Spleen (tissue), 7 donors: Measurements from ENCODE around the gene CEP135.

Source experiments
- POLR2AphosphoS5 ChIP-seq, 3 donors: sonication (generic); formaldehyde crosslinking; IDR thresholded peaks; one replicate each; pipeline ENCODE4 v1.5.1; 2017; ENCODE audit warnings: antibody characterized with exemption in 3 of 3
- TF ChIP-seq, protein P1 (sequence below), 11 experiments: fragments of 200-600 bp in 7 of 11; fragments of 450-650 bp in 4 of 11; sonication (generic) in 4 of 11; IDR thresholded peaks in 8 of 11; conservative IDR thresholded peaks in 3 of 11; 1 replicate in 7 of 11; 2 replicates in 4 of 11; pipeline versions ENCODE4 v1.4.0 to v1.8.0; 2016 to 2021; ENCODE audit warnings: antibody characterized with exemption in 11 of 11, inconsistent platforms in 4 of 11, mild to moderate bottlenecking in 1 of 11
- donor health status: DM: no; HTN: no; CAD: no; lungs with moderate emphysema.
- donor health status: DM: no; HTN: no; CAD: no.
- donor health status: DM: no; HTN: no; CAD: no.

DNA sequence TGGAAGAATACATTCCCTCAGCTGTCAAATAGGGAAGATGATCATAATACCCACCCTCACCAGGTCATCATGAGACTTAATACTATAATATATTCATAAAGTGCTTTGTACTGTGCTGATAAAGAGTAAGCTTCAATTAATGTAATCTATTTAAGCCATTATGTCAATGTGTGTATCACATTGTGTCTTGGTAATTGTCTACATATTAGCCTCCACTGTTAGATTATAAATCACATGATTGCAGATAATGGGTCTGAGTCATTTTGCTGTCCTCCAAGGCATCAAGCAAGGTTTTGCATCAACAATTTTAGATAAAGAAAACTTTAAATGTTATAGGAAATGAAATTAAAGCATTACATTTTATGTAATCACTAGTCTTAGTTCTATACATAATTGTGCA is 45.2 kb upstream of the CEP135 start:
- TF ChIP-seq, protein P1, sequence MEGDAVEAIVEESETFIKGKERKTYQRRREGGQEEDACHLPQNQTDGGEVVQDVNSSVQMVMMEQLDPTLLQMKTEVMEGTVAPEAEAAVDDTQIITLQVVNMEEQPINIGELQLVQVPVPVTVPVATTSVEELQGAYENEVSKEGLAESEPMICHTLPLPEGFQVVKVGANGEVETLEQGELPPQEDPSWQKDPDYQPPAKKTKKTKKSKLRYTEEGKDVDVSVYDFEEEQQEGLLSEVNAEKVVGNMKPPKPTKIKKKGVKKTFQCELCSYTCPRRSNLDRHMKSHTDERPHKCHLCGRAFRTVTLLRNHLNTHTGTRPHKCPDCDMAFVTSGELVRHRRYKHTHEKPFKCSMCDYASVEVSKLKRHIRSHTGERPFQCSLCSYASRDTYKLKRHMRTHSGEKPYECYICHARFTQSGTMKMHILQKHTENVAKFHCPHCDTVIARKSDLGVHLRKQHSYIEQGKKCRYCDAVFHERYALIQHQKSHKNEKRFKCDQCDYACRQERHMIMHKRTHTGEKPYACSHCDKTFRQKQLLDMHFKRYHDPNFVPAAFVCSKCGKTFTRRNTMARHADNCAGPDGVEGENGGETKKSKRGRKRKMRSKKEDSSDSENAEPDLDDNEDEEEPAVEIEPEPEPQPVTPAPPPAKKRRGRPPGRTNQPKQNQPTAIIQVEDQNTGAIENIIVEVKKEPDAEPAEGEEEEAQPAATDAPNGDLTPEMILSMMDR (IDR thresholded peaks at IDR 0.05 in 8 of 11, conservative IDR thresholded peaks at IDR 0.05 in 3 of 11): no peak
- TF ChIP-seq POLR2AphosphoS5 (IDR thresholded peaks at IDR 0.05): no peak
